ENCODE data around the gene RAMP1. TPM values are rescaled to one million over a fixed set of nuclear protein-coding genes. Genes with fewer than 3 reads are reported as not detected.

Gene RAMP1
- total RNA-seq, 1 donor from 2014 or later, result 151 TPM

- intact Hi-C loops (cut with micrococcal nuclease), result no loop called here
- ATAC-seq (peak; percentile 84), DNase-seq (peak; percentile 89)
Measured at GRCh38 chr2:237886685-237887481, 27.5 kb downstream of the RAMP1 start.

GRCh38 chr2:237888389-237888788, 29.0 kb downstream of the RAMP1 start:
- DNase-seq (no peak), ATAC-seq (no peak)
- intact Hi-C loops (cut with micrococcal nuclease), result no loop called here

GRCh38 chr2:237889016-237889415, 29.6 kb downstream of the RAMP1 start:
- peak; percentile 7 for DNase-seq
- intact Hi-C loops (cut with micrococcal nuclease), result no loop called here
- ATAC-seq, result no peak

- DNase-seq, result peak; percentile 13
- no peak for ATAC-seq
- intact Hi-C loops (cut with micrococcal nuclease), result no loop called here
Measured at GRCh38 chr2:237889811-237890210, 30.4 kb downstream of the RAMP1 start.

- no peak for ATAC-seq
- intact Hi-C loops (cut with micrococcal nuclease), result no loop called here
- DNase-seq, result no peak
Measured at GRCh38 chr2:237892478-237892877, 33.1 kb downstream of the RAMP1 start.

- intact Hi-C loops (cut with micrococcal nuclease), result no loop called here
- DNase-seq (no peak), ATAC-seq (no peak)
Measured at GRCh38 chr2:237892984-237893595, 33.7 kb downstream of the RAMP1 start.

GRCh38 chr2:237894396-237894979, 35.1 kb downstream of the RAMP1 start:
- no peak for ATAC-seq
- intact Hi-C loops (cut with micrococcal nuclease), result no loop called here
- DNase-seq, result peak; percentile 26

- ATAC-seq, result no peak
- DNase-seq, result peak; percentile 25
- intact Hi-C loops (cut with micrococcal nuclease), result no loop called here
Measured at GRCh38 chr2:237894986-237895543, 35.6 kb downstream of the RAMP1 start.

GRCh38 chr2:237895544-237896506, 36.4 kb downstream of the RAMP1 start:
- DNase-seq (peak; percentile 88), ATAC-seq (peak; percentile 85)
- intact Hi-C loops (cut with micrococcal nuclease), result no loop called here

GRCh38 chr2:237896507-237896892, 37.1 kb downstream of the RAMP1 start:
- no peak for ATAC-seq
- intact Hi-C loops (cut with micrococcal nuclease), result no loop called here
- DNase-seq, result no peak

- no peak for DNase-seq
- ATAC-seq, result no peak
- intact Hi-C loops (cut with micrococcal nuclease), result no loop called here
Measured at GRCh38 chr2:237896956-237897355, 37.5 kb downstream of the RAMP1 start.

GRCh38 chr2:237898057-237898414, 38.6 kb downstream of the RAMP1 start:
- ATAC-seq (no peak), DNase-seq (peak; percentile 11)
- intact Hi-C loops (cut with micrococcal nuclease), result no loop called here

- intact Hi-C loops (cut with micrococcal nuclease), result no loop called here
- DNase-seq (no peak), ATAC-seq (no peak)
Measured at GRCh38 chr2:237900891-237901831, 41.7 kb downstream of the RAMP1 start.

GRCh38 chr2:237901932-237902850, 42.8 kb downstream of the RAMP1 start:
- no peak for ATAC-seq
- intact Hi-C loops (cut with micrococcal nuclease), result no loop called here
- DNase-seq, result no peak

GRCh38 chr2:237904831-237905599, 45.6 kb downstream of the RAMP1 start:
- peak; percentile 79 for DNase-seq
- peak; percentile 91 for ATAC-seq
- intact Hi-C loops (cut with micrococcal nuclease), result no loop called here

- ATAC-seq (no peak), DNase-seq (no peak)
- intact Hi-C loops (cut with micrococcal nuclease), result no loop called here
Measured at GRCh38 chr2:237907144-237907543, 47.7 kb downstream of the RAMP1 start.
